Astrocyte (in vitro differentiated cells and primary cell): ENCODE data around the gene SOX5. TPM values are rescaled to one million over a fixed set of nuclear protein-coding genes. Genes with fewer than 3 reads are reported as not detected.

Source experiments
- DNase-seq: peaks from one replicate; pipeline ENCODE4 v3.0.0-alpha.2; 2010; ENCODE audit warnings: low read depth
- FAIRE-seq: peaks from 2 replicates; lab custom pipeline; 2011; peaks lifted over from hg19 to GRCh38; lab: Jason Lieb, UNC
- H2AFZ ChIP-seq: 2 replicates; pipeline ENCODE4 v1.6.0; 2012; ENCODE audit warnings: low read depth, low read length, inconsistent platforms
- H3K27ac ChIP-seq: 2 replicates; pipeline ENCODE4 v1.5.1; 2011; ENCODE audit warnings: low read depth, low read length, inconsistent platforms
- H3K27me3 ChIP-seq: 2 replicates; pipeline ENCODE4 v1.6.0; 2011; ENCODE audit warnings: low read length, inconsistent platforms; ENCODE audit not compliant: insufficient read depth
- H3K36me3 ChIP-seq: 2 replicates; pipeline ENCODE4 v1.5.1; 2011; ENCODE audit warnings: low read length, inconsistent platforms; ENCODE audit not compliant: insufficient read depth
- H3K4me1 ChIP-seq: 2 replicates; pipeline ENCODE4 v1.5.1; 2011; ENCODE audit warnings: low read length, inconsistent platforms; ENCODE audit not compliant: insufficient read depth
- H3K4me2 ChIP-seq: 2 replicates; pipeline ENCODE4 v1.6.0; 2012; ENCODE audit warnings: low read length, inconsistent platforms
- H3K4me3 ChIP-seq: 2 replicates; pipeline ENCODE4 v1.5.1; 2011; ENCODE audit warnings: low read depth, mild to moderate bottlenecking, low read length, inconsistent platforms; ENCODE audit not compliant: insufficient read depth
- H3K79me2 ChIP-seq: 2 replicates; pipeline ENCODE4 v1.6.0; 2012; ENCODE audit warnings: mild to moderate bottlenecking, low read length, inconsistent platforms; ENCODE audit not compliant: insufficient read depth
- H3K9ac ChIP-seq: 2 replicates; pipeline ENCODE4 v1.6.0; 2012; ENCODE audit warnings: mild to moderate bottlenecking, low read length, inconsistent platforms
- H3K9me3 ChIP-seq: 2 replicates; pipeline ENCODE4 v1.5.1; 2012; ENCODE audit warnings: low read depth, mild to moderate bottlenecking, low read length, inconsistent platforms; ENCODE audit not compliant: insufficient read depth
- H4K20me1 ChIP-seq: 2 replicates; pipeline ENCODE4 v1.6.0; 2012; ENCODE audit warnings: low read length, inconsistent platforms; ENCODE audit not compliant: insufficient read depth
- H3K27ac Mint-ChIP-seq: one replicate; pipeline ENCODE4 v1.8.0; 2021; ENCODE audit warnings: mild to moderate bottlenecking, mixed read lengths; ENCODE audit not compliant: unreplicated experiment
- H3K27me3 Mint-ChIP-seq: one replicate; pipeline ENCODE4 v1.8.0; 2021; ENCODE audit warnings: low read depth, mixed read lengths; ENCODE audit not compliant: unreplicated experiment
- H3K36me3 Mint-ChIP-seq: one replicate; pipeline ENCODE4 v1.8.0; 2021; ENCODE audit warnings: low read depth, mixed read lengths; ENCODE audit not compliant: unreplicated experiment
- H3K4me1 Mint-ChIP-seq: one replicate; pipeline ENCODE4 v1.8.0; 2021; ENCODE audit warnings: low read depth, mixed read lengths; ENCODE audit not compliant: unreplicated experiment
- H3K4me3 Mint-ChIP-seq: one replicate; pipeline ENCODE4 v1.8.0; 2021; ENCODE audit warnings: mild to moderate bottlenecking, moderate library complexity, mixed read lengths; ENCODE audit not compliant: unreplicated experiment
- H3K9me3 Mint-ChIP-seq: one replicate; pipeline ENCODE4 v1.8.0; 2021; ENCODE audit warnings: mild to moderate bottlenecking, mixed read lengths; ENCODE audit not compliant: unreplicated experiment
- CTCF ChIP-seq: IDR thresholded peaks from 2 replicates; pipeline ENCODE4 v1.5.1; 2011; ENCODE audit warnings: low read depth, mild to moderate bottlenecking, inconsistent platforms, low read length, moderate library complexity; ENCODE audit not compliant: insufficient read depth
- EZH2 ChIP-seq: IDR thresholded peaks from 2 replicates; pipeline ENCODE4 v1.6.1; 2012; ENCODE audit warnings: mild to moderate bottlenecking, low read length, inconsistent platforms; ENCODE audit not compliant: insufficient read depth
- total RNA-seq: library from RNA; stranded (reverse); gene quantifications from 2 replicates; pipeline ENCODE4 v1.2.1, GENCODE V29; 2021

Gene SOX5
- total RNA-seq, 1 donor from 2014 or later = 13.7 TPM

GRCh38 chr12:23744696-23745095 is 204.8 kb downstream of the SOX5 start:
- Histone ChIP-seq H3K4me3 (no peak overlapping the region), H2AFZ (no peak overlapping the region), H3K27ac (no peak overlapping the region), H3K79me2 (no peaks in the 10 kb centered on the region), H3K27me3 (no peaks in the 10 kb centered on the region), H3K9me3 (no peaks in the 10 kb centered on the region), H3K4me2 (no peak overlapping the region), H4K20me1 (no peaks in the 10 kb centered on the region), H3K4me1 (no peaks in the 10 kb centered on the region), H3K9ac (no peak overlapping the region), H3K36me3 (no peaks in the 10 kb centered on the region)
- H3K4me3 Mint-ChIP-seq = no peak overlapping the region
- DNase-seq (no peak), FAIRE-seq (no peak)
- TF ChIP-seq EZH2 = no peak
- TF ChIP-seq CTCF = no peak
- no peaks in the 10 kb centered on the region for H3K9me3 Mint-ChIP-seq
- no peaks in the 10 kb centered on the region for H3K27me3 Mint-ChIP-seq
- H3K27ac Mint-ChIP-seq = no peak overlapping the region
- no peaks in the 10 kb centered on the region for H3K4me1 Mint-ChIP-seq
- H3K36me3 Mint-ChIP-seq = peaks cover 4% of the 10 kb centered on the region

- no peak for FAIRE-seq
- TF ChIP-seq CTCF = no peak
- no peak for TF ChIP-seq EZH2
- H3K36me3 ChIP-seq = no peaks in the 10 kb centered on the region
Observed at GRCh38 chr12:23742574-23742973, 206.9 kb downstream of the SOX5 start.

GRCh38 chr12:23731493-23731892 is 218.0 kb downstream of the SOX5 start:
- Histone ChIP-seq H3K36me3 (no peaks in the 10 kb centered on the region), H4K20me1 (no peaks in the 10 kb centered on the region), H3K9me3 (no peaks in the 10 kb centered on the region), H3K4me1 (no peaks in the 10 kb centered on the region), H3K4me2 (no peak overlapping the region), H3K27me3 (no peaks in the 10 kb centered on the region), H3K79me2 (no peaks in the 10 kb centered on the region), H3K4me3 (no peak overlapping the region), H3K9ac (no peak overlapping the region), H2AFZ (no peak overlapping the region), H3K27ac (no peak overlapping the region)
- H3K9me3 Mint-ChIP-seq = no peaks in the 10 kb centered on the region
- H3K27me3 Mint-ChIP-seq = no peaks in the 10 kb centered on the region
- TF ChIP-seq CTCF (no peak), EZH2 (no peak)
- no peak for DNase-seq
- FAIRE-seq = no peak
- no peak overlapping the region for H3K27ac Mint-ChIP-seq
- peaks cover 12% of the 10 kb centered on the region for H3K4me1 Mint-ChIP-seq
- no peak overlapping the region for H3K4me3 Mint-ChIP-seq
- peaks cover 3% of the 10 kb centered on the region for H3K36me3 Mint-ChIP-seq

More at GRCh38 chr12:23742574-23742973, 206.9 kb downstream of the SOX5 start:
- Mint-ChIP-seq H3K27me3 (no peaks in the 10 kb centered on the region), H3K4me1 (no peaks in the 10 kb centered on the region), H3K36me3 (peaks cover 6% of the 10 kb centered on the region), H3K27ac (no peak overlapping the region), H3K9me3 (no peaks in the 10 kb centered on the region), H3K4me3 (no peak overlapping the region)
- Histone ChIP-seq H3K4me1 (no peaks in the 10 kb centered on the region), H3K4me2 (no peak overlapping the region), H4K20me1 (no peaks in the 10 kb centered on the region), H3K9ac (no peak overlapping the region), H3K4me3 (no peak overlapping the region), H2AFZ (no peak overlapping the region), H3K27ac (no peak overlapping the region), H3K79me2 (no peaks in the 10 kb centered on the region), H3K9me3 (no peaks in the 10 kb centered on the region), H3K27me3 (no peaks in the 10 kb centered on the region)
- no peak for DNase-seq
